ENCODE data around the gene PNKP.

DNA sequence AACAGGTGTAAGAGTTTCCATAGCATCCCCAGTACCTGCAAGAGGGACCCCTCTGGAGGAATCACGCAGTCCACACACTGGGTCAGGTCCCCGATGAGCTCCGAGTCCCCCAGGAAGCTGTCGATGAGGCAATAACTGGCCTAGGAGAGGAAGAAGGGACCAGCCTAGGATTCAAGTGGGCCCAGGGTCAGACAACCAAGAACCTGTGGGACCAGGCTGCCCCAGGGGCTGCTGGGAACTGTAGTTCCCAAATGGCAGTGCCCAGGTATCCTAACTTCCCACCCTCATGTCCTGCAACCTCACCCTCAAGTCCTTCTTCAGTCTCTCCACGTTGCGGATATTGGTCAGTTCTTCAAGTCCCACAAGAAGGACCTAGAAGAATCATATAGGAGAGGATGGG lies 56.0 kb downstream of the PNKP start:
- TF ChIP-seq, protein P1, sequence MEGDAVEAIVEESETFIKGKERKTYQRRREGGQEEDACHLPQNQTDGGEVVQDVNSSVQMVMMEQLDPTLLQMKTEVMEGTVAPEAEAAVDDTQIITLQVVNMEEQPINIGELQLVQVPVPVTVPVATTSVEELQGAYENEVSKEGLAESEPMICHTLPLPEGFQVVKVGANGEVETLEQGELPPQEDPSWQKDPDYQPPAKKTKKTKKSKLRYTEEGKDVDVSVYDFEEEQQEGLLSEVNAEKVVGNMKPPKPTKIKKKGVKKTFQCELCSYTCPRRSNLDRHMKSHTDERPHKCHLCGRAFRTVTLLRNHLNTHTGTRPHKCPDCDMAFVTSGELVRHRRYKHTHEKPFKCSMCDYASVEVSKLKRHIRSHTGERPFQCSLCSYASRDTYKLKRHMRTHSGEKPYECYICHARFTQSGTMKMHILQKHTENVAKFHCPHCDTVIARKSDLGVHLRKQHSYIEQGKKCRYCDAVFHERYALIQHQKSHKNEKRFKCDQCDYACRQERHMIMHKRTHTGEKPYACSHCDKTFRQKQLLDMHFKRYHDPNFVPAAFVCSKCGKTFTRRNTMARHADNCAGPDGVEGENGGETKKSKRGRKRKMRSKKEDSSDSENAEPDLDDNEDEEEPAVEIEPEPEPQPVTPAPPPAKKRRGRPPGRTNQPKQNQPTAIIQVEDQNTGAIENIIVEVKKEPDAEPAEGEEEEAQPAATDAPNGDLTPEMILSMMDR (IDR thresholded peaks at IDR 0.05), result no peak
- TF ChIP-seq POLR2A (IDR thresholded peaks at IDR 0.05), result no peak
